ENCODE results near the gene NPVF.

The NPVF gene

GRCh38 chr7:25222666-25223065 lies 5.6 kb downstream of the NPVF start:
- FAIRE-seq (no peak), DNase-seq (ENCODE audit: insufficient read length) (no peak)
- TF ChIP-seq POLR2A (IDR thresholded peaks at IDR 0.05; ENCODE audit: low read depth, low read length) = no peak
- TF ChIP-seq POLR2AphosphoS5 (IDR thresholded peaks at IDR 0.05; ENCODE audit: low read depth, low read length) = no peak
- TF ChIP-seq TAF1 (IDR thresholded peaks at IDR 0.05; ENCODE audit: borderline replicate concordance, low read depth, low read length) = no peak

- FAIRE-seq (no peak), DNase-seq (ENCODE audit: insufficient read length) (no peak)
- TF ChIP-seq POLR2A (IDR thresholded peaks at IDR 0.05; ENCODE audit: low read depth, low read length) = no peak
- TF ChIP-seq TAF1 (IDR thresholded peaks at IDR 0.05; ENCODE audit: borderline replicate concordance, low read depth, low read length) = no peak
- no peak for TF ChIP-seq POLR2AphosphoS5 (IDR thresholded peaks at IDR 0.05; ENCODE audit: low read depth, low read length)
These were observed 7.3 kb downstream of the NPVF start for GRCh38 chr7:25221009-25221408.

GRCh38 chr7:25218191-25218590 lies 10.1 kb downstream of the NPVF start:
- DNase-seq (ENCODE audit: insufficient read length) (no peak), FAIRE-seq (no peak)
- TF ChIP-seq POLR2AphosphoS5 (IDR thresholded peaks at IDR 0.05; ENCODE audit: low read depth, low read length) (no peak), POLR2A (IDR thresholded peaks at IDR 0.05; ENCODE audit: low read depth, low read length) (no peak), TAF1 (IDR thresholded peaks at IDR 0.05; ENCODE audit: borderline replicate concordance, low read depth, low read length) (no peak)

GRCh38 chr7:25216837-25217236 lies 11.4 kb downstream of the NPVF start:
- FAIRE-seq (no peak), DNase-seq (ENCODE audit: insufficient read length) (no peak)
- TF ChIP-seq TAF1 (IDR thresholded peaks at IDR 0.05; ENCODE audit: borderline replicate concordance, low read depth, low read length) = no peak
- TF ChIP-seq POLR2AphosphoS5 (IDR thresholded peaks at IDR 0.05; ENCODE audit: low read depth, low read length) = no peak
- TF ChIP-seq POLR2A (IDR thresholded peaks at IDR 0.05; ENCODE audit: low read depth, low read length) = no peak

- TF ChIP-seq POLR2AphosphoS5 (IDR thresholded peaks at IDR 0.05; ENCODE audit: low read depth, low read length) = no peak
- TF ChIP-seq TAF1 (IDR thresholded peaks at IDR 0.05; ENCODE audit: borderline replicate concordance, low read depth, low read length) = no peak
- no peak for TF ChIP-seq POLR2A (IDR thresholded peaks at IDR 0.05; ENCODE audit: low read depth, low read length)
- FAIRE-seq (no peak), DNase-seq (ENCODE audit: insufficient read length) (no peak)
These were observed 12.5 kb downstream of the NPVF start for GRCh38 chr7:25215694-25216335.

GRCh38 chr7:25208525-25209221 lies 19.6 kb downstream of the NPVF start:
- TF ChIP-seq POLR2AphosphoS5 (IDR thresholded peaks at IDR 0.05; ENCODE audit: low read depth, low read length) = no peak
- no peak for TF ChIP-seq POLR2A (IDR thresholded peaks at IDR 0.05; ENCODE audit: low read depth, low read length)
- no peak for TF ChIP-seq TAF1 (IDR thresholded peaks at IDR 0.05; ENCODE audit: borderline replicate concordance, low read depth, low read length)
- FAIRE-seq (no peak), DNase-seq (ENCODE audit: insufficient read length) (no peak)

GRCh38 chr7:25207887-25208286 lies 20.4 kb downstream of the NPVF start:
- no peak for TF ChIP-seq TAF1 (IDR thresholded peaks at IDR 0.05; ENCODE audit: borderline replicate concordance, low read depth, low read length)
- no peak for TF ChIP-seq POLR2A (IDR thresholded peaks at IDR 0.05; ENCODE audit: low read depth, low read length)
- no peak for TF ChIP-seq POLR2AphosphoS5 (IDR thresholded peaks at IDR 0.05; ENCODE audit: low read depth, low read length)
- DNase-seq (ENCODE audit: insufficient read length) (no peak), FAIRE-seq (no peak)

GRCh38 chr7:25206765-25207164 lies 21.5 kb downstream of the NPVF start:
- DNase-seq (ENCODE audit: insufficient read length) (no peak), FAIRE-seq (no peak)
- TF ChIP-seq POLR2A (IDR thresholded peaks at IDR 0.05; ENCODE audit: low read depth, low read length) (no peak), TAF1 (IDR thresholded peaks at IDR 0.05; ENCODE audit: borderline replicate concordance, low read depth, low read length) (no peak), POLR2AphosphoS5 (IDR thresholded peaks at IDR 0.05; ENCODE audit: low read depth, low read length) (no peak)

GRCh38 chr7:25196132-25196896 lies 32.0 kb downstream of the NPVF start:
- DNase-seq (ENCODE audit: insufficient read length) (no peak), FAIRE-seq (no peak)
- TF ChIP-seq TAF1 (IDR thresholded peaks at IDR 0.05; ENCODE audit: borderline replicate concordance, low read depth, low read length) (no peak), POLR2AphosphoS5 (IDR thresholded peaks at IDR 0.05; ENCODE audit: low read depth, low read length) (no peak), POLR2A (IDR thresholded peaks at IDR 0.05; ENCODE audit: low read depth, low read length) (no peak)

- TF ChIP-seq TAF1 (IDR thresholded peaks at IDR 0.05; ENCODE audit: borderline replicate concordance, low read depth, low read length) = no peak
- TF ChIP-seq POLR2A (IDR thresholded peaks at IDR 0.05; ENCODE audit: low read depth, low read length) = no peak
- TF ChIP-seq POLR2AphosphoS5 (IDR thresholded peaks at IDR 0.05; ENCODE audit: low read depth, low read length) = no peak
- DNase-seq (ENCODE audit: insufficient read length) = no peak
- no peak for FAIRE-seq
These were observed 34.2 kb downstream of the NPVF start for GRCh38 chr7:25194036-25194435.

GRCh38 chr7:25192043-25192442 lies 36.2 kb downstream of the NPVF start:
- no peak for DNase-seq (ENCODE audit: insufficient read length)
- TF ChIP-seq TAF1 (IDR thresholded peaks at IDR 0.05; ENCODE audit: borderline replicate concordance, low read depth, low read length) (no peak), POLR2A (IDR thresholded peaks at IDR 0.05; ENCODE audit: low read depth, low read length) (no peak), POLR2AphosphoS5 (IDR thresholded peaks at IDR 0.05; ENCODE audit: low read depth, low read length) (no peak)
- no peak for FAIRE-seq
